Glomerular visceral epithelial cell (primary cell): Measurements from ENCODE around the gene VIL1.

Source experiments
- DNase-seq: peaks from one replicate; pipeline ENCODE4 v3.0.0-alpha.2; 2016; ENCODE audit errors: extremely low spot score

Gene VIL1

DNA sequence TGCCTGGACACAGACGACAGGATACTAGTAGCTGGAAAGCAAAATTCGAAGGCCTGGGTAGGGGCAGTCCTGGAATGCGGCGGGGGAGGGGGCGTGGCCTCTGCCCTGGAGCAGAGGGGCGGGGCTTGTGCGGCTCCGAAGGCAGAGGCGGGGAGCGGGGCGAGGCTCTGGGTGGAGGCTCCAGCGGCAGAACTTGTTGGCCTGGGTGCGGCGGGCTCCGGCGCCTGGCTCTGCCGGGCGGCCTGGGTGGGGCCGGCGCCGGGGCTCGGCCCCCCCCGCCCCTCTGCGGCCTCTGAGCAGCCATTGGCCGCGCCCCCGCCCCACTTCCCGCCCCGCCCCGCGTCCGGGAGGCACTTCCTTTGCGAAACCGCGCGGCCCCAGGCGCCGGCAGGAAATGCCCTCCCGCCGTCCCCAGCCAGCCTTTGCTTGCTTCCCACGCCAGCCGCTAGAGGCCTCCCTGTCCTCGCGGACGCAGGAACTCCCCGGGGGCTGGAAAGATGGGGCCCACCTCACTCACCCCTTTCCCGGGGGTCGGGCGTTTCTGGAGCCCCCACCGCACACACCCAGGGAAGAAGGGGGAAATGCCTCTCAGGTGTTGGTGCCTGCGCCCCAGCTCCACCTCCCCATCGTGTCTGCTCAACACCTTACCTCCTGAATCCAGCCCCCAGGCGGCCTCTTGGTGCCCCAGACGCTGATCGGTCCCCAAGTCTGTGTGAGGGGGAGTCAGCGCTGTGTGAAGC, 12.5 kb upstream of the VIL1 start:
- peak; percentile 99 for DNase-seq

GRCh38 chr2:218406949-218407618, 11.8 kb upstream of the VIL1 start:
- DNase-seq = peak; percentile 51

DNA sequence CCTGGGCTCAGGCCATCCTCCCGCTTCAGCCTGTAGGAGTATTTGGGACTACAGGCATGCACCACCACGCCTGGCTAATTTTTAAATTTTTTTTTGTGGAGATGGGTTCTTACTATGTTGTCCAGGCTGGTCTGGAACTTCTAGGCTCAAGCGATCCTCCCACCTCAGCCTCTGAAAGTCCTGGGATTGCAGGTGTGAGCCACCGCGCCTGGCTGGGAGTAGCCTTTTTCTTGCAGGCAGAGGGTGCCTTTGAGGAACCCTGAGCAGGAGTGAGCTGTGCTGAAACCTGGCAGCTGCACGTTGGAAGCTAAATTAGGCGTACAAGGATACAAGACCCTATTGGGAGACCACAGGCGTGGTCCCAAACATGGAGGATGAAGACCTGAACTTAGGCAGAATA, 11.2 kb upstream of the VIL1 start:
- DNase-seq = no peak

DNA sequence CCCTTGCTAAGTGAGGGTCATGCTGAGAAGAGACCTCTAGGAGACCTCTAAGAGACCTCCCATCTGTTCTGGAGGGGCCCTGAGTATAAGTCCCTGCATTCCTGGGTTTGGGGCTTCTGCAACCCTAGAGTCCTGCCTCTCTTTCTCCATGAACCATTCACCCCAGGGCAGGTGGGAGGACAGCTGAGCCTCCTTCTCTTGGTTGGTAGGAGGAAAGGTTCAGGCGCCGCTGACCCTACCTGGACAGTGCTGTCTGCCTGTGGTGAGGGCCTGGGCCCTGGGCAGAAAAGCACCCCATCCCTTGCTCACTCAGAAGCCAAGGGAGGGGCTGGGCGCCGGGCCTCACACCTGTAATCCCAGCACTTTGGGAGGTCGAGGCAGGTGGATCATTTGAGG, 604 bp upstream of the VIL1 start:
- DNase-seq = no peak

DNA sequence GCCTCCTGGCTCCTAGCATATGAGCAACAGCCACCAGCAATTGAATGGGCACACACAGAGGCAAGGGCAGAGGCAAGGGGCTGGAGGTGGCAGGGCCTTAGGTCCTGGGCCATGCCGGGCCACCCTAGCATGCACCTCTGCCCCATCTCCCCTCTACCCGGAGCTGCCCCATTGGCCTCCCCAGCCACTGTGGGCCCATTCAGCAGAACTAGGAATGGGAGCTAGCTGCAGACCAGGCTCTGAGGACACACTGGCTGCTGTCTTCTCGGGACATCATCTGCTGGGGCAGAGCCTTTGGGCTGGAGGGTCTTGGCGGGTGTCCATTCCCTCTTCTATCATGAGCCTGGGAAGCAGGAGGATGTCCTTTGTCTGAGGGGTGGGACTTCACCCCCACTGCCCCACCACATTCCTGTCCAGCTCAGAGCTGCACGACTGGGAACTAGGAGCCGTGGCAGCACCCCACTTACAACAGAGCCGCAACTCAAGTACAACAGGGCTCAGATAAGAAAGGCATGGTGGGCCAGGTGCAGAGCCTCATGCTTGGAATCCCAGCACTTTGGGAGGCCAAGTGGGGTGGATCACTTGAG, 800 bp downstream of the VIL1 start:
- DNase-seq = no peak

GRCh38 chr2:218421027-218421426, 2.1 kb downstream of the VIL1 start:
- DNase-seq = no peak

DNA sequence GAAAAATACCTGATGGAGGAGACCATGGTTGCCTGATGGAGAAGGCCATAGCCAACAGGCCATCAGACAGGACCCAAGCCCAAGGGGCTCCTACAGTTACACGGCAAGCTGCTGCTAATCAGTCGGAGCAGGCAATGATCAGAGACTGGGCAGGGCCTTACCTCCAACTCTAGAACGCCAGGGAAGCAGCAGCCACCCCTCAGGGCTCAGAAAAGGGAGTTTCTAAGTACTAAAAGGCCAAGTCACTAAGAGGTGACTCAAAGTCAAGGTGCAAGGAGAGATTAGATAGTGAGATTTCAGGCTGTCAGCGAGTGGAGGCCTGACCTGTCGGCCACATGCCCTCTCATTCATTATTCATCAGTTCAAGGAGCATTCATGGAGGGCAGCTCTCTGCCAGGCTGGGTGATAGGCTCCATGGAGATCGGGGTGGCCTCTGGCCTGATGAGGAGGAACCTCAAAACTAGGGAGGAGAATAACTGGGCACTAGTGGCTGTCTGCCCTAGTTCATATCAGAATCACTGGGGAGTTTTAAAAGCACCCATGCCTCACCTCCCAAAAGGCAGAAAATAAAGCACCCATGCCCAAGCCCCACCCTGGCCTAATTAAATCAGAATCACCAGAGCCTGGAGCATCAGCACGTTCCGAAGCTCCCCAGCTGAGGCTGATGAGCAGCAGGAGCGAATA, 3.6 kb downstream of the VIL1 start:
- DNase-seq = no peak

GRCh38 chr2:218423584-218423983, 4.7 kb downstream of the VIL1 start:
- DNase-seq = no peak

DNA sequence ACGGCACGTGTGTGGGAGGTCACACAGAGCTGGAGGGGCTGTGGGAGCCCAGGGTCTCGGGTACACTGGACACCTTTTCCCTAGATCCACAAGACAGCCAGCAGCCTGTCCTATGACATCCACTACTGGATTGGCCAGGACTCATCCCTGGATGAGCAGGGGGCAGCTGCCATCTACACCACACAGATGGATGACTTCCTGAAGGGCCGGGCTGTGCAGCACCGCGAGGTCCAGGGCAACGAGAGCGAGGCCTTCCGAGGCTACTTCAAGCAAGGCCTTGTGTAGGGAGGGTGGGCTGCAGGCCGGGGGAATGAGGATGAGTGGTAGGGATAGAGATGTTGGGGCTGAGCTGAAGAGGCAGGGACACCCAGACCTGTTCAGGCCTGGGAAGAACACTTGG, 6.6 kb downstream of the VIL1 start:
- DNase-seq = no peak

DNA sequence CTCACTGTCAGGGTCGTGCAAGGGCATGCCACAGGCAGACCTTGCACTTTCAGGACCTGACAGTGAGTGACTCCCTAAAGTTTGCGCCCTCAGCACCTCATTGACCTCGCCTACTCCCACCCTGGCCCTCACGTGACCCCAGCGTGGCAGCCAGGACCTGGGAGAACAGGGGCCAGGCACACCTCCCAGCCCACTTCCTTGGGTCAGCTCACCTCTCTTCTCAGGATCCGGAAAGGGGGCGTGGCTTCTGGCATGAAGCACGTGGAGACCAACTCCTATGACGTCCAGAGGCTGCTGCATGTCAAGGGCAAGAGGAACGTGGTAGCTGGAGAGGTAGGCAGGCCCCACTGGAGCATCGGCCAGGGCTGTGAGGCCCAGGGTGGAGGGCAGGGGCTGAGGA, 8.8 kb downstream of the VIL1 start:
- DNase-seq = no peak

DNA sequence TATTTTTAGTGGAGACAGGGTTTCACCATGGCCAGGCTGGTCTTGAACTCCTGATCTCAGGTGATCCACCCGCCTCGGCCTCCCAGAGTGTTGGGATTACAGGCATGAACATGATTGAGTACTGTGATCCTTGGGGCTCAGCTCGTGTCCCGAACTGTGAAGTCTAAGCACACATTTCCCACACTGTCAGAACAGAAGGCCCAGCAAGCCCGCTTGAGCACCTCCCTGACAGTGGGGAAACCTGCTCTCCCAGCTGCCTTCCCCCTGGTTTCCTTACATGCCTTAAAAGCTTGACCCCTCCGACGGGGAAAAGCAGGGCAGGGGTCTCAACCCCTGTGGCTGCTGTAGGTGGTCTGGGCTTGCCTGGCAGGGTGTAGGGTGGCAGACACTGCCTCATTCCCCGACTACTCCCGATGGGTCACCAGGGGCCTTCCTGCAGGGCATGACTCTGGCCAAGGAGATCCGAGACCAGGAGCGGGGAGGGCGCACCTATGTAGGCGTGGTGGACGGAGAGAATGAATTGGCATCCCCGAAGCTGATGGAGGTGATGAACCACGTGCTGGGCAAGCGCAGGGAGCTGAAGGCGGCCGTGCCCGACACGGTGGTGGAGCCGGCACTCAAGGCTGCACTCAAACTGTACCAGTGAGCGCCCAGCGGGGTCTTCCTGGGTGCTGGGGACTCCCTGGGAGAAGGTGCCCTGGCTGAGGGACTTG, 10.1 kb downstream of the VIL1 start:
- no peak for DNase-seq

DNA sequence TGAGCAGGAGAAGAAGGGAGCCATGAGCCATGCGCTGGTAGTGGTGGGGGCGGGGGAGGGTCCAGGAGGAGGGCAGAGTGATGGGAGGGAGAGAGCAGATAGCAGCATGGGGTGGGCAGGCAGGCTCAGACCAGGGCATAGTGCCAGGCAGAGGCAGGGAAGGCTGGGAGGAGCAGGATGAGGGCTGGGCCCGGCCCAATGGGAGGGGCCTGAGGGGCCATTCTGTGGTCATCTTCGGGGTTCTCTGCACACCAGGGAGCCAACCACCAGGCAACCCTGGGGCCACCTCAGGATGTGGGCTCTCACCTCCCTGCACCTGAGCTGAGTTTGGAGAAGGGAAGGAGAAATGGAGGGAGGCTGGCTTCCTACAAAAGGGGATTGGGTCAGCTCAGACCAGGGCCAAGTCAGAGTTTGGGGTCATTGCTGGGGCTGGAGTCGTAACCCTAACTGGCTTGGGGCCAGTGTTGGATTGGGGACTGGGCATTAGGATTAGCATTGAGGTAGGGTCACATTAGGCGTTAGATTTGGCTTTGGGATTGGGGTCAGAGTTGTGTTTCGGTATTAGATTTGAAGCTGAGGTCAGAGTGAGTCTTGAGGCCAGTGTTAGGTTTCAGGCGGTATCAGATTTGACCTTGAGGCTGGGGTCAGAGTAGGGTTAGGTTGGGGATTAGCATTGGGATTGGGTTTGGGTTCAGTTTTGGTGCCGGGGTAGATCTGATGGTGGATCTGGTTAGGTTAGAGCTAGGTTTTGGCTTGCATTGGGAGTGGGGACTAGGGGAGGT, 11.2 kb downstream of the VIL1 start:
- DNase-seq = no peak

DNA sequence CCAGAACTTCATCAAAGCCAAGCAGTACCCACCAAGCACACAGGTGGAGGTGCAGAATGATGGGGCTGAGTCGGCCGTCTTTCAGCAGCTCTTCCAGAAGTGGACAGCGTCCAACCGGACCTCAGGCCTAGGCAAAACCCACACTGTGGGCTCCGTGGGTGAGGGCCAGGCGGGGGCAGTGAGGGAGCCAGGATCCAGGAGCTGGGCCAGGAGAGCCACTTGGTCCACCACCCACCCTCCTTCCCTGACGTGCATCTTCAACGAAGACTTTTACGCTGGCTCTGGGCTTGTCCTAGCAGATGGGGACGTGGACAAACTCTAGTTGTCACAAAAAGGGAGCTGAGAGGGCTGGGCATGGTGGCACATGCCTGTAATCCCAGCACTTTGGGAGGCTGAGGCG, 11.8 kb downstream of the VIL1 start:
- no peak for DNase-seq

DNA sequence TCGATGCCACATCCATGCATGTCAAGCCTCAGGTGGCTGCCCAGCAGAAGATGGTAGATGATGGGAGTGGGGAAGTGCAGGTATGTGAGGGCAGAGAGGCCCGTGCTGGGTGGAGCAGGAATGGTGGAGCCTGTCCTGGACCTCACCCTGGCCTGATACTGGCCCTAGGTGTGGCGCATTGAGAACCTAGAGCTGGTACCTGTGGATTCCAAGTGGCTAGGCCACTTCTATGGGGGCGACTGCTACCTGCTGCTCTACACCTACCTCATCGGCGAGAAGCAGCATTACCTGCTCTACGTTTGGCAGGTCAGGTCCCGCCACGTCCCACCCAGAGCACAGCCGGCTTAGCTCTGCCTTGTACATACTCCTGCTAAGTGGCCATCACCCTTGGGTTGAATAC, 13.0 kb downstream of the VIL1 start:
- DNase-seq = no peak

GRCh38 chr2:218432676-218433365, 13.9 kb downstream of the VIL1 start:
- no peak for DNase-seq

- no peak for DNase-seq
Observed at GRCh38 chr2:218434456-218434855, 15.5 kb downstream of the VIL1 start.

DNA sequence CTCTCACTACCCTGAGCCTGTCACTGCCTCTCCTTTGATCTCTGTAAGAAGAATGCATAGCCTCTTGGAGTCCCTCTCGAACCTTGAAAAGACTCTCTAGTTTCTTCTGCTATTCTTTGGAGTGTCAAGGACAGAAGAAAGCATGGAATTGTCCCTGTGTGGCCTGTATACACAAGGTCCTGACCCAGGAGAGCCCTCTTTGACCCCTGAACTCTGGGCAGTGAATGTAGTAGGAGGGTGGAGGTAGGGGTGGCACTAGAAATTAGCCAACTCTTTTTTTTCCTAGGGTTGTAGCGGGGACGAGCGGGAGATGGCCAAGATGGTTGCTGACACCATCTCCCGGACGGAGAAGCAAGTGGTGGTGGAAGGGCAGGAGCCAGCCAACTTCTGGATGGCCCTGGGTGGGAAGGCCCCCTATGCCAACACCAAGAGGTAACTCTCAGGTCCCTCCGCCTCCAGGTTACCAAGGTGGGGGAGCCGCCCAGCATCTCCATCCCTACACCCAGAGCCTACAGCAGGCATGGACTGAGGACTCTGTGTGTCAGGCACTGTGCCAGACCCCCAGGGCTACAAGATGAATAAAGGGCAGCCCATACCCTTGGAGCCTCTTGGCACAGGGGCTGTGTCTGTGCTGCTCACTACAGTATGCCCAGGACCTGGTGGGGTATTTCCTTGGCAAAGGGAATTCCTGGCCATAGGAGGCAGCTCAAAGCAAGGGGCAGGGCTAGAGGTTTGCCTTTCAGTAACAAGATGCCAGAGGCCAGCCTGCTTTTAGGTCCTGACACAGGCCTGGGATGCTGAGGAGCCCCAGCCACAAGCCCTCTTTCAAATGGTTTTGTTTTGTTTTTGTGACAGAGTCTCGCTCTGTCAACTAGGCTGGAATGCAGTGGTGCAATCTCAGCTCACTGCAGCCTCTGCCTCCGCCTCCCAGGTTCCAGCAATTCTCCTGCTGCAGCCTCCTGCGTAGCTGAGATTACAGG, 16.4 kb downstream of the VIL1 start:
- DNase-seq = no peak

- DNase-seq = no peak
Observed at GRCh38 chr2:218436992-218437391, 18.1 kb downstream of the VIL1 start.

DNA sequence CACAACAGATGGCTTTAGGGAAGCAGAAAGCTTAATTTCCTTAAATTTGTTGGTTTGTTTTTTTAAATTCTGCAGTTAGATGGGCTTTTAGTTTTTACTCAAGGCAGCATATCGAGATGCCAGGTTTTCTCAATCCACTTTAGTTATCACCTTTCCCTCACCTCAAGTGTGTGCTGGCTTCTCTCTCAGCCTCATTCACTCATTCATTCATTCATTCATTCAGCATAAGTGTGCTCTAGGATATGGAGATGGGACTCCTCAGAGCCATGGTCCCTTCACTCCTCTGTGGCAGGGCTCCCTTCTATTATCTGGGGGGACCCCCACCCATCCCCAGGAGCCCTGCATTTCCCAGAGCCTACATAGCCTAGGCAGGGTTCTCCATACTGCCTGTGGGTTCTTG, 19.0 kb downstream of the VIL1 start:
- no peak for DNase-seq
